22Rv1 (cell line): ENCODE results near the gene SDK2.

Source experiments
- ZFX ChIP-seq: fragments of 450-650 bp; IDR thresholded peaks from 2 replicates; pipeline ENCODE4 v1.6.1; 2017; ENCODE audit warnings: antibody characterized with exemption, borderline replicate concordance
- TF ChIP-seq, protein P1 (sequence below): fragments of 450-650 bp; IDR thresholded peaks from 2 replicates; pipeline ENCODE4 v1.5.1; 2017; ENCODE audit warnings: mild to moderate bottlenecking

DNA sequence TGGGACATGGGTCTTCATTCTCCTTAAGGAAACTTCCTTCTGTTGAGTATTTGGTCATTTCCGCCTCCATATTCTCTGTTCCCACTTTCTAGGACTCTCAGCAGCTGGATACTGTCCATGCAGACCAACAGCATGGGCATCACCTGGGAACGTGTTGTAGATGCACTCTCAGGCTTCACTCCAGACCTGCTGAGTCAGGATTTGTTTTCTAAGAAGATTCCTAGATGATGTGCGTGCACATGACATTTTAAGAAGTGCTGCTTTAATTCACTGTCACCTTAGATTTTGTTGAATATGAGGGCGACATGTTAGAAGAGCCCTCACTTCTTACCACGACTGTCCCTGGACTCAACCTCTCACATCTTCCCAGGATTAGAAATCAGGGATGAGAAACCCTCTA, 10.0 kb upstream of the SDK2 start:
- TF ChIP-seq, protein P1, sequence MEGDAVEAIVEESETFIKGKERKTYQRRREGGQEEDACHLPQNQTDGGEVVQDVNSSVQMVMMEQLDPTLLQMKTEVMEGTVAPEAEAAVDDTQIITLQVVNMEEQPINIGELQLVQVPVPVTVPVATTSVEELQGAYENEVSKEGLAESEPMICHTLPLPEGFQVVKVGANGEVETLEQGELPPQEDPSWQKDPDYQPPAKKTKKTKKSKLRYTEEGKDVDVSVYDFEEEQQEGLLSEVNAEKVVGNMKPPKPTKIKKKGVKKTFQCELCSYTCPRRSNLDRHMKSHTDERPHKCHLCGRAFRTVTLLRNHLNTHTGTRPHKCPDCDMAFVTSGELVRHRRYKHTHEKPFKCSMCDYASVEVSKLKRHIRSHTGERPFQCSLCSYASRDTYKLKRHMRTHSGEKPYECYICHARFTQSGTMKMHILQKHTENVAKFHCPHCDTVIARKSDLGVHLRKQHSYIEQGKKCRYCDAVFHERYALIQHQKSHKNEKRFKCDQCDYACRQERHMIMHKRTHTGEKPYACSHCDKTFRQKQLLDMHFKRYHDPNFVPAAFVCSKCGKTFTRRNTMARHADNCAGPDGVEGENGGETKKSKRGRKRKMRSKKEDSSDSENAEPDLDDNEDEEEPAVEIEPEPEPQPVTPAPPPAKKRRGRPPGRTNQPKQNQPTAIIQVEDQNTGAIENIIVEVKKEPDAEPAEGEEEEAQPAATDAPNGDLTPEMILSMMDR: no peak
- no peak for TF ChIP-seq ZFX
